Tibial artery (tissue), 4 donors: ENCODE data around the gene BCL11A.

Source experiments
- DNase-seq, 2 donors: peaks; one replicate each; pipeline ENCODE4 v3.0.0-alpha.2; 2019
- H3K27ac ChIP-seq, 2 donors: fragments of 200-600 bp; sonication (generic) in 1 of 2; 1 replicate in 1 of 2; 2 replicates in 1 of 2; pipeline ENCODE4 v1.5.1; 2018 to 2019; ENCODE audit warnings: mild to moderate bottlenecking in 1 of 2
- H3K27me3 ChIP-seq, 2 donors: fragments of 200-600 bp; sonication (generic) in 1 of 2; one replicate each; pipeline versions ENCODE4 v1.5.1 to v1.6.0; 2016 to 2019
- H3K36me3 ChIP-seq, 3 donors: fragments of 200-600 bp; sonication (generic) in 2 of 3; one replicate each; pipeline ENCODE4 v1.5.1; 2016 to 2019; ENCODE audit warnings: mild to moderate bottlenecking in 2 of 3
- H3K4me1 ChIP-seq, 4 donors: fragments of 200-600 bp; sonication (generic) in 2 of 4; 1 replicate in 3 of 4; 2 replicates in 1 of 4; pipeline ENCODE4 v1.5.1; 2016 to 2019
- H3K4me3 ChIP-seq, 2 donors: fragments of 200-600 bp; sonication (generic) in 1 of 2; 1 replicate in 1 of 2; 2 replicates in 1 of 2; pipeline ENCODE4 v1.5.1; 2018 to 2019; ENCODE audit warnings: mild to moderate bottlenecking in 2 of 2
- H3K9me3 ChIP-seq, 3 donors: fragments of 200-600 bp; sonication (generic) in 1 of 3; one replicate each; pipeline ENCODE4 v1.5.1; 2016 to 2019
- intact Hi-C: fragments of 100-400 bp; cut with DNase I; formaldehyde crosslinking; loops from one replicate; pipeline ENCODE4 v1.15.0; 2023; ENCODE audit warnings: low total_unique reads
- TF ChIP-seq, protein P1 (sequence below), 2 experiments: fragments of 200-600 bp in 1 of 2; fragments of 450-650 bp in 1 of 2; IDR thresholded peaks; one replicate each; pipeline ENCODE4 v1.5.1; 2017 to 2019; ENCODE audit warnings: antibody characterized with exemption in 2 of 2, mild to moderate bottlenecking in 1 of 2, moderate library complexity in 1 of 2

BCL11A gene

GRCh38 chr2:60500861-60501260 lies 52.6 kb downstream of the BCL11A start:
- Histone ChIP-seq H3K4me1 (no peaks in the 10 kb centered on the region), H3K27me3 (peaks cover 0 to 11% of the 10 kb centered on the region in 2 donors), H3K9me3 (no peaks in the 10 kb centered on the region), H3K27ac (no peak overlapping the region), H3K36me3 (no peaks in the 10 kb centered on the region), H3K4me3 (no peak overlapping the region)
- intact Hi-C loops: no loop called here
- no peak for DNase-seq
- TF ChIP-seq, protein P1, sequence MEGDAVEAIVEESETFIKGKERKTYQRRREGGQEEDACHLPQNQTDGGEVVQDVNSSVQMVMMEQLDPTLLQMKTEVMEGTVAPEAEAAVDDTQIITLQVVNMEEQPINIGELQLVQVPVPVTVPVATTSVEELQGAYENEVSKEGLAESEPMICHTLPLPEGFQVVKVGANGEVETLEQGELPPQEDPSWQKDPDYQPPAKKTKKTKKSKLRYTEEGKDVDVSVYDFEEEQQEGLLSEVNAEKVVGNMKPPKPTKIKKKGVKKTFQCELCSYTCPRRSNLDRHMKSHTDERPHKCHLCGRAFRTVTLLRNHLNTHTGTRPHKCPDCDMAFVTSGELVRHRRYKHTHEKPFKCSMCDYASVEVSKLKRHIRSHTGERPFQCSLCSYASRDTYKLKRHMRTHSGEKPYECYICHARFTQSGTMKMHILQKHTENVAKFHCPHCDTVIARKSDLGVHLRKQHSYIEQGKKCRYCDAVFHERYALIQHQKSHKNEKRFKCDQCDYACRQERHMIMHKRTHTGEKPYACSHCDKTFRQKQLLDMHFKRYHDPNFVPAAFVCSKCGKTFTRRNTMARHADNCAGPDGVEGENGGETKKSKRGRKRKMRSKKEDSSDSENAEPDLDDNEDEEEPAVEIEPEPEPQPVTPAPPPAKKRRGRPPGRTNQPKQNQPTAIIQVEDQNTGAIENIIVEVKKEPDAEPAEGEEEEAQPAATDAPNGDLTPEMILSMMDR (IDR thresholded peaks at IDR 0.05): no peak

- peaks cover 0 to 11% of the 10 kb centered on the region in 2 donors for H3K27me3 ChIP-seq
- H3K27ac ChIP-seq: no peak overlapping the region
- DNase-seq: no peak
- H3K36me3 ChIP-seq: no peaks in the 10 kb centered on the region
- no peaks in the 10 kb centered on the region for H3K9me3 ChIP-seq
- no peak overlapping the region for H3K4me3 ChIP-seq
- TF ChIP-seq, protein P1 (IDR thresholded peaks at IDR 0.05): no peak
- intact Hi-C loops: no loop called here
- no peaks in the 10 kb centered on the region for H3K4me1 ChIP-seq
Measured at GRCh38 chr2:60499651-60500265, 53.7 kb downstream of the BCL11A start.

GRCh38 chr2:60498816-60499429 lies 54.5 kb downstream of the BCL11A start:
- H3K36me3 ChIP-seq: no peaks in the 10 kb centered on the region
- H3K4me3 ChIP-seq: no peak overlapping the region
- TF ChIP-seq, protein P1 (IDR thresholded peaks at IDR 0.05): no peak
- intact Hi-C loops: no loop called here
- DNase-seq: no peak
- H3K27ac ChIP-seq: no peak overlapping the region
- no peaks in the 10 kb centered on the region for H3K9me3 ChIP-seq
- no peaks in the 10 kb centered on the region for H3K4me1 ChIP-seq
- H3K27me3 ChIP-seq: peaks cover 0 to 11% of the 10 kb centered on the region in 2 donors

DNA sequence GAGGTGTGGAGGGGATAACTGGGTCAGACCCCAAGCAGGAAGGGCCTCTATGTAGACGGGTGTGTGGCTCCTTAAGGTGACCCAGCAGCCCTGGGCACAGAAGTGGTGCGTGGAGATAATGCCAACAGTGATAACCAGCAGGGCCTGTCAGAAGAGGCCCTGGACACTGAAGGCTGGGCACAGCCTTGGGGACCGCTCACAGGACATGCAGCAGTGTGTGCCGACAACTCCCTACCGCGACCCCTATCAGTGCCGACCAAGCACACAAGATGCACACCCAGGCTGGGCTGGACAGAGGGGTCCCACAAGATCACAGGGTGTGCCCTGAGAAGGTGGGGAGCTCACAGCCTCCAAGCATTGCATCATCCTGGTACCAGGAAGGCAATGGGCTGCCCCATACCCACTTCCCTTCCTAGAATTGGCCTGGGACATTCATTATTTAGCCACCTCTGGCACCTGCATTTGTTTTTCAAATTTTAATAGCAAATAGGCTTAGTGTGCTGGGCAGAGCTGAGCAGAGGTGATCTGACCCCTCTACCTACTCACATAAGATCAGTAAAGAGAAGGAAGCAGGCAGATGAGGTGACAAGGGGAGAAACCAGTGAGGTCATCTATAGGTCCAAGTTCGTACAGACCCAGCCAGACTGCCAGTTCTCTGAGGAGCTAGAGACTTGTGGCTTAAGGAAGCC lies 55.2 kb downstream of the BCL11A start:
- peaks cover 0 to 10% of the 10 kb centered on the region in 2 donors for H3K27me3 ChIP-seq
- no peak for DNase-seq
- no peak overlapping the region for H3K27ac ChIP-seq
- intact Hi-C loops: no loop called here
- H3K4me3 ChIP-seq: no peak overlapping the region
- H3K4me1 ChIP-seq: no peaks in the 10 kb centered on the region
- H3K36me3 ChIP-seq: no peaks in the 10 kb centered on the region
- no peaks in the 10 kb centered on the region for H3K9me3 ChIP-seq
- TF ChIP-seq, protein P1 (IDR thresholded peaks at IDR 0.05): no peak

DNA sequence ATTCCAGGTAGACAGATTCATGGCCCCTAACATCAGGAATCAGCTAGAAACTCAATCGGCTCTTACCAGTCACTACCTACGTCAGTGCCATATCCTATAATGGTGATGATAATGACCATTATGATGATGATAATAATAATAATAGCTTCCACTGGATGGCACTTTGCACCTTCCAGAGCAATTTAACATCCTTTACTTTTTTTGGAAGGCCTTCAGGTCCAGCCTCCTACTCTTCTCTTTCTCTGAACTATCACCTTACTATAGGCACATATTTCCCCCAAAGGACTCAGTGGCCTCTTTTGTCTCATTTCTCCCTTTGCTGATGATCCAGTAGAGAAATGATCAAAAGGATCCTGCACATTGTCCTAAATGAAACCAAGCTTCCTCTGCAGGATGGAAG lies 56.0 kb downstream of the BCL11A start:
- H3K27ac ChIP-seq: no peak overlapping the region
- H3K36me3 ChIP-seq: no peaks in the 10 kb centered on the region
- intact Hi-C loops: no loop called here
- peaks cover 0 to 8% of the 10 kb centered on the region in 2 donors for H3K27me3 ChIP-seq
- no peaks in the 10 kb centered on the region for H3K4me1 ChIP-seq
- H3K9me3 ChIP-seq: no peaks in the 10 kb centered on the region
- TF ChIP-seq, protein P1 (IDR thresholded peaks at IDR 0.05): no peak
- no peak overlapping the region for H3K4me3 ChIP-seq
- no peak for DNase-seq
